ENCODE data around the gene ZNRD2.
"Not testable (repeated sequence)": the region's sequence is repeated elsewhere in the genome, so short reads cannot be mapped to it uniquely, and the experiment has no call there.

DNA sequence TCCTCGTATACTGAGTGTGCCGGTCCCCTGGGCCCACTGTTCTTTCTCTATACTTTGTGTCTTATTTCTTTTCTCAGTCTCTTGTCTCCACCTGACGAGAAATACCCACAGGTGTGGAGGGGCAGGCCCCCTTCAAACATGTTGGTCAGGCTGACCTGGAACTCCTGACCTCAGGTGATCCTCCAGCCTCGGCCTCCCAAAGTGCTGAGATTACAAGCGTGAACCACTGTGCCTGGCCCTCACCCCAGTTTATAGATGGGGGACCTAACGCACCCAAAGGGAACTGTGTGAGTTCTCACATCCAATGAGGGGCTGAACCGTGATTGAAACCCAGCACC, 46.7 kb upstream of the ZNRD2 start:
- TF ChIP-seq EZH2 (IDR thresholded peaks at IDR 0.05); POLR2AphosphoS5 (IDR thresholded peaks at IDR 0.05; ENCODE audit: borderline replicate concordance, low read depth, low read length); FOXP2 (optimal IDR thresholded peaks at IDR 0.05; ENCODE audit: control extremely low read depth, extremely low read length, insufficient read depth): not testable (repeated sequence)
